ENCODE results near the gene EFNB2. TPM values are rescaled to one million over a fixed set of nuclear protein-coding genes. Genes with fewer than 3 reads are reported as not detected.

EFNB2 gene
- total RNA-seq, 2 experiments from 2014 or later, result 0.25 to 0.51 TPM

DNA sequence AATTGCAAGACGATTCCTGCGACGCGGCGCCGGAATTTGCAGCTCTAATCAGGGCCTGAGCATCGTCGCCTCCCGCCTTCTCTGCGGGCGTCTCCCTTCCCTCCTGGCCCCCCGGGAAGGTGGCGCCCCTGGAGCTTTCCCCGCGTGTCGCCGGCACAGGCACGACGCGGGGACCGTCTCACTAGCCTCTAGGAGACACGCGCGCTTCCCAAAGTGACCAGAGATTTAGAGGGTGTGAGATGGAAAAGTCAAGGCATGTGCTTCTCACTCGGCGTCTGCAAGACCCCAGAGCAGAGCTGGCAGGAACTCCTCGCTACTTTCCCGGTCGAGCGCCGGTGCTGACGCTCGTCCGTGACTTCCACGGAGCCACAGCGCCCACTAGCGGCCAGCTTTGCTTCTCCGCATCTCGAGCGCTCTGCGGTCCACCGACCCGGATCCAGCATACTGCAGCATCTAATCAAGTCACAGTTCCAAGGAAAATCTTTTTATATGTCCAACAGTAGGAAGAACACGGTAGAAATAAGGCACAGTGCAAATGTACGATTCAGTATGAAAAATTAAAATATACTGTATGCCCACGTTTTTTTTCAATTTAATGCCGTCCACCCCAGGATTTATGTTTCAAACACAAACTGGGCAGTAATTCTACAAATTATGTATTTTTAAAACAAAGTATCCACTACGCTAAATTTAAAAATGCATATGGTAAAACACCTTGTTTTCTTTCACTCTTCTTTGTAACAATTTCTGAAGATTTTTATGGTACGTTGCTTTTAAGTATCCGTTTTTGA is 977 bp upstream of the EFNB2 start:
- no peaks in the 10 kb centered on the region for H3K9me3 ChIP-seq (ENCODE audit: low read length)
- H3K36me3 ChIP-seq (ENCODE audit: insufficient read depth, low read length), result peaks cover 13% of the 10 kb centered on the region
- H3K4me1 ChIP-seq (ENCODE audit: insufficient read depth, low read length, poor library complexity, severe bottlenecking), result no peaks in the 10 kb centered on the region
- peak overlapping the region; percentile 72; the same call in 1 of the 2 replicates for H2AFZ ChIP-seq (ENCODE audit: low read length)
- CTCF ChIA-PET (ENCODE audit: unreplicated experiment), result interaction anchor here (0.6 to 0.8 kb wide), 2 partner anchors 11 to 43 kb away, joined by 3 to 4 read pairs; no protein-coding TSS in a partner anchor
- BruUV-seq (replicated peaks), result no TSS peak
- TF ChIP-seq EZH2phosphoT487 (IDR thresholded peaks at IDR 0.05; ENCODE audit: borderline replicate concordance, low read depth, low read length), result no peak
- TF ChIP-seq, protein P1, sequence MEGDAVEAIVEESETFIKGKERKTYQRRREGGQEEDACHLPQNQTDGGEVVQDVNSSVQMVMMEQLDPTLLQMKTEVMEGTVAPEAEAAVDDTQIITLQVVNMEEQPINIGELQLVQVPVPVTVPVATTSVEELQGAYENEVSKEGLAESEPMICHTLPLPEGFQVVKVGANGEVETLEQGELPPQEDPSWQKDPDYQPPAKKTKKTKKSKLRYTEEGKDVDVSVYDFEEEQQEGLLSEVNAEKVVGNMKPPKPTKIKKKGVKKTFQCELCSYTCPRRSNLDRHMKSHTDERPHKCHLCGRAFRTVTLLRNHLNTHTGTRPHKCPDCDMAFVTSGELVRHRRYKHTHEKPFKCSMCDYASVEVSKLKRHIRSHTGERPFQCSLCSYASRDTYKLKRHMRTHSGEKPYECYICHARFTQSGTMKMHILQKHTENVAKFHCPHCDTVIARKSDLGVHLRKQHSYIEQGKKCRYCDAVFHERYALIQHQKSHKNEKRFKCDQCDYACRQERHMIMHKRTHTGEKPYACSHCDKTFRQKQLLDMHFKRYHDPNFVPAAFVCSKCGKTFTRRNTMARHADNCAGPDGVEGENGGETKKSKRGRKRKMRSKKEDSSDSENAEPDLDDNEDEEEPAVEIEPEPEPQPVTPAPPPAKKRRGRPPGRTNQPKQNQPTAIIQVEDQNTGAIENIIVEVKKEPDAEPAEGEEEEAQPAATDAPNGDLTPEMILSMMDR (conservative IDR thresholded peaks at IDR 0.05; ENCODE audit: low read length), result peak; percentile 81
- H3K79me2 ChIP-seq (ENCODE audit: insufficient read depth, low read depth, low read length), result no peaks in the 10 kb centered on the region
- intact Hi-C loops (cut with micrococcal nuclease; ENCODE audit: unreplicated experiment), result loop anchor here (2.0 kb wide), 2 partner anchors 382 to 588 kb away; no protein-coding TSS in a partner anchor
- H3K27ac ChIP-seq (ENCODE audit: low read depth, low read length, poor library complexity, severe bottlenecking), result peak overlapping the region; percentile 25
- H3K9me2 ChIP-seq (ENCODE audit: insufficient read depth, low read length), result no peaks in the 10 kb centered on the region
- POLR2A ChIA-PET, result no interaction called here
- H4K20me1 ChIP-seq (ENCODE audit: insufficient read depth, low read length), result 0 out of 2 replicates have a peak, but pooled peaks cover 5% of the 10 kb centered on the region
- peak overlapping the region; percentile 86 for H3K4me2 ChIP-seq (ENCODE audit: low read length)
- H3K4me3 ChIP-seq (ENCODE audit: low read depth, low read length, poor library complexity, severe bottlenecking), result peak overlapping the region; percentile 68
- DNase-seq (ENCODE audit: low spot score), result peak; percentile 80

DNA sequence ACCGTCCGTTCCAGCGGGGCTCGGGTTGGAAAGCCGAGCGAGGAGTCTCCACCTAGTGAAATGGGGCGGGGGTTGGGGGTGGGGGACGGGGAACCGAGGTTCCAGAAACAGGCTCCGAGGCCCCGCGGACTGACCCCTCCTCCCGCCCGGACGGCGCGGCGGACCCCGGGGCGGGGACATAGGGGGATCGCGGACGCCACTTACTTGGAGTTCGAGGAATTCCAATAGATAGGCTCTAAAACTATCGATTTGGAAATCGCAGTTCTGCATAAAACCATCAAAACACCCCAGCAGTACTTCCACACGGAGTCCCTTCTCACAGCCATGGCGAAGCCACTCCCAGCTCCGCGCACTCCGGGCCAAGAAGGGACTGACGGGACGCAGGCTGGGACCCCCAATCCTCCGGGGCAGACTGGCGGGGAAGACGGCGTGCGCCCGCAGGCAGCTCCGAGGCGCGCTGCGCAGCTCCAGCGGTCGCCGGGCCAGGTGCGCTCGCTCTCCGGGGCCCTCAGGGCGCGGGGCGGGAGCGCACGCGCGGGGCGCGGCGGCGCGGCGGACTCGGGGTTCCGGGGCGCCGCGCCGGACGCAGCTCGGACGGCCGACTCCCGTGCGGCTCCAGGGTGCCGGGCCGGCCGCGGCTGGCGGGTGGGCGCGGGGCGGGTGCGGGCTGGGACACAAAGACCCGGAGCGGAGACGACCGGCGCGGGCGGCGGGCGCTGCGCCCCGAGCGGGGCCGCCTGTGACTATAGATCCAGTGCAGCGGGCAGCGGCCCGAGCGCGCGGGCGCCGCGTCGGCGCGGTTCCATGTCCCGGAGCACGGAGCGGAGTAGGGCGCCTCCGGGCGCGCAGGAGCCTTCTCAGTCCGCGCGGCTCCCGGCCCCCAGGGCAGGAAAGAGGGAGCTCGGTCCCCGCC is 567 bp downstream of the EFNB2 start:
- peak; percentile 4 for DNase-seq (ENCODE audit: low spot score)

More for the DNA sequence above, 567 bp downstream of the EFNB2 start:
- Histone ChIP-seq H3K27ac (ENCODE audit: low read depth, low read length, poor library complexity, severe bottlenecking) (no peak overlapping the region), H4K20me1 (ENCODE audit: insufficient read depth, low read length) (0 out of 2 replicates have a peak, but pooled peaks cover 5% of the 10 kb centered on the region), H3K36me3 (ENCODE audit: insufficient read depth, low read length) (no peaks in the 10 kb centered on the region), H3K9me2 (ENCODE audit: insufficient read depth, low read length) (no peaks in the 10 kb centered on the region), H3K9me3 (ENCODE audit: low read length) (no peaks in the 10 kb centered on the region), H3K79me2 (ENCODE audit: insufficient read depth, low read depth, low read length) (no peaks in the 10 kb centered on the region), H3K4me1 (ENCODE audit: insufficient read depth, low read length, poor library complexity, severe bottlenecking) (no peaks in the 10 kb centered on the region), H3K4me2 (ENCODE audit: low read length) (peak overlapping the region; percentile 59), H2AFZ (ENCODE audit: low read length) (no peak overlapping the region), H3K4me3 (ENCODE audit: low read depth, low read length, poor library complexity, severe bottlenecking) (peak overlapping the region; percentile 68)
- TF ChIP-seq EZH2phosphoT487 (IDR thresholded peaks at IDR 0.05; ENCODE audit: borderline replicate concordance, low read depth, low read length), result no peak
- TF ChIP-seq, protein P1 (conservative IDR thresholded peaks at IDR 0.05; ENCODE audit: low read length), result no peak
- ChIA-PET POLR2A (no interaction called here), CTCF (ENCODE audit: unreplicated experiment) (no interaction called here)
- no TSS peak for BruUV-seq (replicated peaks)
- intact Hi-C loops (cut with micrococcal nuclease; ENCODE audit: unreplicated experiment), result no loop called here
